ENCODE measurements around the gene ELF4.
"Not testable (repeated sequence)": the region's sequence is repeated elsewhere in the genome, so short reads cannot be mapped to it uniquely, and the experiment has no call there.

ELF4 gene

GRCh38 chrX:130120746-130121504, 10.6 kb upstream of the ELF4 start:
- DNase-seq (ENCODE audit: insufficient read length, low spot score) (peak; percentile 65), FAIRE-seq (no peak)
- no peak for TF ChIP-seq CTCF (IDR thresholded peaks at IDR 0.05; ENCODE audit: insufficient read depth, missing control alignments)

- TF ChIP-seq CTCF (IDR thresholded peaks at IDR 0.05; ENCODE audit: insufficient read depth, missing control alignments) = no peak
- FAIRE-seq (no peak), DNase-seq (ENCODE audit: insufficient read length, low spot score) (no peak)
Measured at GRCh38 chrX:130120321-130120731, 10.0 kb upstream of the ELF4 start.

- DNase-seq (ENCODE audit: insufficient read length, low spot score) (no peak), FAIRE-seq (no peak)
- no peak for TF ChIP-seq CTCF (IDR thresholded peaks at IDR 0.05; ENCODE audit: insufficient read depth, missing control alignments)
Measured at GRCh38 chrX:130119312-130119898, 9.1 kb upstream of the ELF4 start.

- no peak for DNase-seq (ENCODE audit: insufficient read length, low spot score)
Measured at GRCh38 chrX:130118441-130119311, 8.4 kb upstream of the ELF4 start.

GRCh38 chrX:130117166-130117565, 6.9 kb upstream of the ELF4 start:
- FAIRE-seq (no peak), DNase-seq (ENCODE audit: insufficient read length, low spot score) (no peak)

More at GRCh38 chrX:130118441-130119311, 8.4 kb upstream of the ELF4 start:
- no peak for TF ChIP-seq CTCF (IDR thresholded peaks at IDR 0.05; ENCODE audit: insufficient read depth, missing control alignments)
- no peak for FAIRE-seq

GRCh38 chrX:130115119-130115885, 5.0 kb upstream of the ELF4 start:
- FAIRE-seq; DNase-seq (ENCODE audit: insufficient read length, low spot score): not testable (repeated sequence)

More at GRCh38 chrX:130117166-130117565, 6.9 kb upstream of the ELF4 start:
- TF ChIP-seq CTCF (IDR thresholded peaks at IDR 0.05; ENCODE audit: insufficient read depth, missing control alignments) = no peak

- no peak for FAIRE-seq
- no peak for DNase-seq (ENCODE audit: insufficient read length, low spot score)
- no peak for TF ChIP-seq CTCF (IDR thresholded peaks at IDR 0.05; ENCODE audit: insufficient read depth, missing control alignments)
Measured at GRCh38 chrX:130114141-130114588, 3.9 kb upstream of the ELF4 start.
